Left colon (tissue), 2 donors: Measurements from ENCODE around the gene NFIX. TPM values are rescaled to one million over a fixed set of nuclear protein-coding genes. Genes with fewer than 3 reads are reported as not detected.

Source experiments
- ATAC-seq: fragments of 200-7000 bp; cut with Tn5 transposase; one replicate; pipeline ENCODE4 v1.9.1; 2020; ENCODE audit warnings: mild to moderate bottlenecking, moderate library complexity
- DNase-seq, 2 donors: peaks; one replicate each; pipeline ENCODE4 v3.0.0-alpha.2; 2020
- intact Hi-C, 2 donors: fragments of 100-400 bp; cut with DNase I in 1 of 2; cut with micrococcal nuclease in 1 of 2; formaldehyde crosslinking; loops; one replicate each; pipeline versions ENCODE4 v1.11.2 to v1.14.0; 2022; cut with DNase I, micrococcal nuclease
- total RNA-seq, 2 donors: library from RNA; stranded (reverse); fragmentation: NEBNext Ultra II Directional; extraction: Animal tissue kit (Norgen Biotek cat#: 25700); gene quantifications; one replicate each; pipeline ENCODE4 v1.2.1, GENCODE V29; 2021
- donor health status: DM: no; HTN: no; CAD: no.
- donor health status: DM: yes; HTN: yes; CAD: no.

Gene NFIX
- total RNA-seq, 2 donors from 2014 or later, result 49.8 to 61.7 TPM

- no peak for DNase-seq
- ATAC-seq, result no peak
- intact Hi-C loops, result no loop called here
These were observed 104.8 kb downstream of the NFIX start for GRCh38 chr19:13100031-13100588.

- no peak for ATAC-seq
These were observed 105.7 kb downstream of the NFIX start for GRCh38 chr19:13100841-13101589.

GRCh38 chr19:13101590-13102415, 106.5 kb downstream of the NFIX start:
- intact Hi-C loops, result no loop called here
- DNase-seq (no peak), ATAC-seq (no peak)

More at GRCh38 chr19:13100841-13101589, 105.7 kb downstream of the NFIX start:
- DNase-seq, result peak in 1 of 2 donors; percentile 41
- intact Hi-C loops, result no loop called here

GRCh38 chr19:13102416-13102665, 107.1 kb downstream of the NFIX start:
- intact Hi-C loops, result no loop called here
- DNase-seq (no peak), ATAC-seq (peak; percentile 16)

- DNase-seq, result peak; percentile 69 to 74
- ATAC-seq, result peak; percentile 46
- intact Hi-C loops, result no loop called here
These were observed 107.6 kb downstream of the NFIX start, which contains the start of gene LYL1 for GRCh38 chr19:13102666-13103580. Gene LYL1, minus strand, starts transcription at chr19:13102858. Its CDS starts 1,687 bp downstream, at chr19:13101171.

- intact Hi-C loops, result no loop called here
- ATAC-seq (no peak), DNase-seq (no peak)
These were observed 108.5 kb downstream of the NFIX start for GRCh38 chr19:13103581-13104359.

- ATAC-seq (no peak), DNase-seq (peak; percentile 70 to 75)
- intact Hi-C loops, result no loop called here
These were observed 109.1 kb downstream of the NFIX start for GRCh38 chr19:13104360-13104847.

- DNase-seq, result peak in 1 of 2 donors; percentile 44
- intact Hi-C loops, result no loop called here
- ATAC-seq, result no peak
These were observed 109.8 kb downstream of the NFIX start for GRCh38 chr19:13104848-13105711.

- ATAC-seq (no peak), DNase-seq (no peak)
- intact Hi-C loops, result no loop called here
These were observed 114.3 kb downstream of the NFIX start for GRCh38 chr19:13109361-13110098.

GRCh38 chr19:13110099-13110610, 114.9 kb downstream of the NFIX start:
- DNase-seq, result no peak
- intact Hi-C loops, result no loop called here
- ATAC-seq, result no peak

- DNase-seq (no peak), ATAC-seq (no peak)
- intact Hi-C loops, result no loop called here
These were observed 117.3 kb downstream of the NFIX start for GRCh38 chr19:13112555-13112954.

GRCh38 chr19:13115936-13116281, 120.6 kb downstream of the NFIX start:
- DNase-seq (no peak), ATAC-seq (no peak)
- intact Hi-C loops, result no loop called here

- DNase-seq (peak; percentile 95), ATAC-seq (peak; percentile 79)
- intact Hi-C loops, result no loop called here
These were observed 121.3 kb downstream of the NFIX start, which contains the start of gene TRMT1 for GRCh38 chr19:13116282-13117175. Gene TRMT1, minus strand, starts transcription at chr19:13116740. Its CDS starts 341 bp downstream, at chr19:13116399.

GRCh38 chr19:13117176-13117771, 122.0 kb downstream of the NFIX start:
- intact Hi-C loops, result no loop called here
- ATAC-seq (peak; percentile 18), DNase-seq (peak in 1 of 2 donors; percentile 40)
